Right renal cortex interstitium (tissue), 3 donors: Measurements from ENCODE around the gene NBPF15. TPM values are rescaled to one million over a fixed set of nuclear protein-coding genes. Genes with fewer than 3 reads are reported as not detected.

Experiments used
- polyA plus RNA-seq, 3 donors: library from polyadenylated mRNA; unstranded; fragments of 120-200 nt; gene quantifications; one replicate each; pipeline ENCODE4 v1.2.1, GENCODE V29; 2013; ENCODE audit not compliant: insufficient read length in 3 of 3

Gene NBPF15
- polyA plus RNA-seq, 3 donors = 60.9 to 63.9 (median 62.7) TPM

Other genes with a start within 250 kb of the NBPF15 start
- 1 to 10 TPM in 1 of 3 donors, under 1 TPM in 2; 0.49 to 1.1 (median 0.55) TPM for gene PPIAL4E, start 88.0 kb downstream of the NBPF15 start, polyA plus RNA-seq
- gene PPIAL4F, start 131.2 kb upstream of the NBPF15 start, polyA plus RNA-seq = not detected